Neuronal stem cell (in vitro differentiated cells): ENCODE measurements around the gene DBNDD2.

ENCODE experiments used
- DNase-seq: peaks from one replicate; pipeline ENCODE4 v3.0.0-alpha.2; 2013; ENCODE audit warnings: low spot score
- H2AFZ ChIP-seq: one replicate; pipeline ENCODE4 v1.6.1; 2013; ENCODE audit warnings: mild to moderate bottlenecking, low read length, inconsistent platforms
- H2AK5ac ChIP-seq: 2 replicates; pipeline ENCODE4 v1.6.1; 2013; ENCODE audit warnings: low read depth, mild to moderate bottlenecking, inconsistent platforms, low read length, moderate library complexity, mixed read lengths
- H2BK120ac ChIP-seq: 2 replicates; pipeline ENCODE4 v1.6.1; 2013; ENCODE audit warnings: low read depth, mild to moderate bottlenecking, inconsistent platforms, low read length, moderate library complexity, mixed read lengths
- H2BK12ac ChIP-seq: one replicate; pipeline ENCODE4 v1.6.1; 2013; ENCODE audit warnings: low read length, inconsistent platforms
- H2BK15ac ChIP-seq: 2 replicates; pipeline ENCODE4 v1.6.1; 2013; ENCODE audit warnings: mild to moderate bottlenecking, low read length, inconsistent platforms, mixed read lengths
- H2BK5ac ChIP-seq: one replicate; pipeline ENCODE4 v1.6.1; 2013; ENCODE audit warnings: inconsistent platforms, mild to moderate bottlenecking, low read length, moderate library complexity
- H3K14ac ChIP-seq: one replicate; pipeline ENCODE4 v1.6.1; 2013; ENCODE audit warnings: low read length, inconsistent platforms
- H3K18ac ChIP-seq: 2 replicates; pipeline ENCODE4 v1.6.1; 2013; ENCODE audit warnings: low read length, inconsistent platforms
- H3K23ac ChIP-seq: 2 replicates; pipeline ENCODE4 v1.6.1; 2013; ENCODE audit warnings: low read depth, mild to moderate bottlenecking, mixed read lengths, low read length, inconsistent platforms; ENCODE audit not compliant: poor library complexity
- H3K27ac ChIP-seq: replicated peaks from 3 replicates; pipeline ENCODE4 v1.5.1; 2013; ENCODE audit warnings: low read length, inconsistent platforms
- H3K27me3 ChIP-seq, 3 experiments: 2 replicates each; pipeline ENCODE4 v1.6.1; 2013; ENCODE audit warnings: low read length in 3 of 3, mild to moderate bottlenecking in 2 of 3, inconsistent platforms in 1 of 3, low read depth in 1 of 3, mixed read lengths in 1 of 3, moderate library complexity in 1 of 3; ENCODE audit not compliant: control insufficient read depth in 3 of 3, insufficient read depth in 3 of 3
- H3K36me3 ChIP-seq, 2 donors: replicated peaks in 1 of 2; 2 replicates each; pipeline ENCODE4 v1.6.1; 2013; ENCODE audit warnings: low read length in 2 of 2; ENCODE audit not compliant: control insufficient read depth in 2 of 2, insufficient read depth in 2 of 2
- H3K4ac ChIP-seq: 2 replicates; pipeline ENCODE4 v1.6.1; 2013; ENCODE audit warnings: inconsistent platforms, mild to moderate bottlenecking, low read length, moderate library complexity
- H3K4me1 ChIP-seq, 2 donors: 1 replicate in 1 of 2; 2 replicates in 1 of 2; pipeline ENCODE4 v1.6.1; 2013; ENCODE audit warnings: low read length in 2 of 2, low read depth in 1 of 2; ENCODE audit not compliant: control insufficient read depth in 2 of 2, insufficient read depth in 1 of 2
- H3K4me2 ChIP-seq: one replicate; pipeline ENCODE4 v1.6.1; 2013; ENCODE audit warnings: mild to moderate bottlenecking, low read length, inconsistent platforms; ENCODE audit not compliant: insufficient read depth, poor library complexity, severe bottlenecking
- H3K4me3 ChIP-seq, 2 donors: 2 replicates each; pipeline ENCODE4 v1.5.1; 2013; ENCODE audit warnings: low read length in 2 of 2, mild to moderate bottlenecking in 2 of 2, inconsistent platforms in 1 of 2, moderate library complexity in 1 of 2
- H3K79me1 ChIP-seq: one replicate; pipeline ENCODE4 v1.6.1; 2013; ENCODE audit warnings: low read depth, mild to moderate bottlenecking, inconsistent platforms, low read length, moderate library complexity
- H3K9ac ChIP-seq: one replicate; pipeline ENCODE4 v1.6.1; 2013; ENCODE audit warnings: mild to moderate bottlenecking, low read depth, low read length, inconsistent platforms; ENCODE audit not compliant: poor library complexity
- H3K9me3 ChIP-seq, 2 donors: replicated peaks in 1 of 2; 2 replicates each; pipeline versions ENCODE3 to v1.6.1; 2013; ENCODE audit warnings: low read length in 2 of 2, mild to moderate bottlenecking in 2 of 2, inconsistent platforms in 1 of 2, low read depth in 1 of 2, mixed read lengths in 1 of 2, moderate library complexity in 1 of 2; ENCODE audit not compliant: control insufficient read depth in 2 of 2, insufficient read depth in 1 of 2
- H4K8ac ChIP-seq: one replicate; pipeline ENCODE4 v1.6.1; 2013; ENCODE audit warnings: low read depth, mild to moderate bottlenecking, inconsistent platforms, low read length, moderate library complexity
- H4K91ac ChIP-seq: one replicate; pipeline ENCODE4 v1.6.1; 2013; ENCODE audit warnings: low read length, low read depth, mild to moderate bottlenecking, inconsistent platforms; ENCODE audit not compliant: poor library complexity
- WGBS, 2 donors: extraction: QIAGEN DNeasy Blood & Tissue Kit; methylation state at CpG; one replicate each; pipeline ENCODE4 v1.1.7; 2013; ENCODE audit warnings: missing lambda C conversion rate in 2 of 2, mixed read lengths in 1 of 2; ENCODE audit not compliant: insufficient read length in 2 of 2, insufficient replicate concordance in 1 of 2; ENCODE audit errors: extremely low coverage in 2 of 2; 5-methylcytosine and 5-hydroxymethylcytosine counted together

Gene DBNDD2

GRCh38 chr20:45406260-45407066, 1.6 kb upstream of the DBNDD2 start:
- Histone ChIP-seq H3K27me3 (peaks cover 0 to 32% (median 3%) of the 10 kb centered on the region in 3 experiments), H3K79me1 (no peaks in the 10 kb centered on the region)

GRCh38 chr20:45407067-45407745, 883 bp upstream of the DBNDD2 start:
- Histone ChIP-seq H3K36me3 (peaks cover 7 to 37% of the 10 kb centered on the region in 2 donors), H3K27me3 (peaks cover 0 to 32% (median 3%) of the 10 kb centered on the region in 3 experiments), H3K79me1 (no peaks in the 10 kb centered on the region), H2AFZ (peak overlapping the region; percentile 98), H3K9ac (peak overlapping the region; percentile 95), H4K91ac (no peak overlapping the region), H2BK15ac (peak overlapping the region; percentile 63), H2AK5ac (peak overlapping the region; percentile 78), H3K27ac (no peak overlapping the region), H2BK120ac (peak overlapping the region; percentile 39), H4K8ac (peak overlapping the region; percentile 21), H2BK5ac (peak overlapping the region; percentile 93), H3K4me1 (peaks cover 5 to 9% of the 10 kb centered on the region in 2 donors), H2BK12ac (peak overlapping the region; percentile 46), H3K9me3 (peaks cover 0 to 2% of the 10 kb centered on the region in 2 donors), H3K4ac (no peak overlapping the region), H3K4me3 (peak overlapping the region; percentile 81 to 94), H3K14ac (peak overlapping the region; percentile 61), H3K23ac (peak overlapping the region; percentile 90), H3K18ac (peak overlapping the region; percentile 97), H3K4me2 (peak overlapping the region; percentile 100)
- DNase-seq: peak; percentile 15
- no CpG with 5 or more reads among the region's 30 CpGs for WGBS, 2 donors

More at GRCh38 chr20:45406260-45407066, 1.6 kb upstream of the DBNDD2 start:
- Histone ChIP-seq H2BK5ac (peak overlapping the region; percentile 93), H3K4me2 (peak overlapping the region; percentile 100), H3K4ac (no peak overlapping the region), H4K8ac (peak overlapping the region; percentile 97), H3K4me3 (peak overlapping the region; percentile 81 to 94), H4K91ac (no peak overlapping the region), H3K23ac (peak overlapping the region; percentile 95), H3K4me1 (peaks cover 5 to 9% of the 10 kb centered on the region in 2 donors), H3K27ac (no peak overlapping the region), H2AK5ac (peak overlapping the region; percentile 78), H2AFZ (peak overlapping the region; percentile 98), H2BK120ac (peak overlapping the region; percentile 36), H3K18ac (peak overlapping the region; percentile 97), H3K9me3 (peaks cover 1 to 4% of the 10 kb centered on the region in 2 donors), H3K36me3 (peaks cover 7 to 30% of the 10 kb centered on the region in 2 donors), H2BK12ac (peak overlapping the region; percentile 97), H3K9ac (peak overlapping the region; percentile 95), H3K14ac (peak overlapping the region; percentile 61), H2BK15ac (peak overlapping the region; percentile 76)
- DNase-seq: peak; percentile 40
- WGBS, 2 donors: no CpG with 5 or more reads among the region's 87 CpGs

- H3K9ac ChIP-seq: no peak overlapping the region
- H2BK120ac ChIP-seq: no peak overlapping the region
- H2BK5ac ChIP-seq: no peak overlapping the region
- no peak overlapping the region for H3K27ac ChIP-seq
- DNase-seq: no peak
- H3K79me1 ChIP-seq: no peaks in the 10 kb centered on the region
- H4K8ac ChIP-seq: no peak overlapping the region
- WGBS, 2 donors: no CpG with 5 or more reads among the region's 7 CpGs
- H2AFZ ChIP-seq: no peak overlapping the region
- H3K18ac ChIP-seq: no peak overlapping the region
- no peak overlapping the region for H3K14ac ChIP-seq
- no peak overlapping the region for H2BK15ac ChIP-seq
- H2BK12ac ChIP-seq: no peak overlapping the region
- no peak overlapping the region for H3K4me2 ChIP-seq
- H3K36me3 ChIP-seq: peaks cover 7 to 39% of the 10 kb centered on the region in 2 donors
- H3K4me3 ChIP-seq: no peak overlapping the region
- H4K91ac ChIP-seq: no peak overlapping the region
- peaks cover 0 to 32% (median 3%) of the 10 kb centered on the region in 3 experiments for H3K27me3 ChIP-seq
- peaks cover 5 to 9% of the 10 kb centered on the region in 2 donors for H3K4me1 ChIP-seq
- H3K9me3 ChIP-seq: peaks cover 0 to 2% of the 10 kb centered on the region in 2 donors
- no peak overlapping the region for H3K23ac ChIP-seq
- no peak overlapping the region for H3K4ac ChIP-seq
- no peak overlapping the region for H2AK5ac ChIP-seq
These were observed 641 bp downstream of the DBNDD2 start for GRCh38 chr20:45408646-45409213.
